Measurements from ENCODE around the gene PTGIR.

Gene PTGIR, protein sequence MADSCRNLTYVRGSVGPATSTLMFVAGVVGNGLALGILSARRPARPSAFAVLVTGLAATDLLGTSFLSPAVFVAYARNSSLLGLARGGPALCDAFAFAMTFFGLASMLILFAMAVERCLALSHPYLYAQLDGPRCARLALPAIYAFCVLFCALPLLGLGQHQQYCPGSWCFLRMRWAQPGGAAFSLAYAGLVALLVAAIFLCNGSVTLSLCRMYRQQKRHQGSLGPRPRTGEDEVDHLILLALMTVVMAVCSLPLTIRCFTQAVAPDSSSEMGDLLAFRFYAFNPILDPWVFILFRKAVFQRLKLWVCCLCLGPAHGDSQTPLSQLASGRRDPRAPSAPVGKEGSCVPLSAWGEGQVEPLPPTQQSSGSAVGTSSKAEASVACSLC

DNA sequence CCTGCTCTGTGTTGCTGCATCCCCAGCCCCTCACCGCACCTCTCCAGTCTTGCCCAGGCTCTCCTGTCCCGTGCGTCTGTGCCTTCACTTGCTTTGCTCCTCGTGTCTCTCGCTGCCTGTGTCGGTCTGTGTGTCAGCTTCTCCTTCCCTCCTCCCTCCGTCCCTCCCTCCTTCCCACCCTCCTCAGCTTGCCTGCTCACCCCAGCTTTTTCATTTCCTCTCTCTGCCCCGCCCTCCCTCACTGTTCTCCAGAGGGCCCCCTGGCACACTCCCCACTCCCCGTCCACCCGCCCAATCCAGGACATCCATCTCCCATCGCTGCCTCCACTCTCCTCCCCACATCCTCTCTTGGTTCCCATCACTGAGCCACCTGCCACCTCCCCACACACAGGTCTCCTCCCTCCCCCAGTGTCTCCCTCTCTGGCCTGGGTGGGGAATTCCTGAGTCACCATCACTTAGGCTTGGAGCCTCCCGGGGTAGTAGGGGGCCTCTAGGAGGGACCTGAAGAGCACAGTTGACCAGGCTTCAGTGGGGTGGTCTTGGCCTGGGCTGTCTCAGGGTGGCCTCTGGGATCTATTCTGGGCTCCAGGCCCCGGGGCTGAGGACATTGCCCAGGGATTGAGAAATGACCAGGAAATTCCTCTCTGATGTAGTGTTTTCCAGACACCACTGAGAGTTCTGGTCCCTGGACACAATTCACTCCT, at the start of gene PTGIR:
TSS of gene PTGIR (minus strand) at position 132 of the 704 bp plus-strand sequence. CDS start 864 bp downstream, outside the sequence.
- no peak for DNase-seq

GRCh38 chr19:46670813-46671212, 45.9 kb upstream of the PTGIR start:
- DNase-seq: no peak

GRCh38 chr19:46668662-46669061, 43.8 kb upstream of the PTGIR start:
- no peak for DNase-seq

DNA sequence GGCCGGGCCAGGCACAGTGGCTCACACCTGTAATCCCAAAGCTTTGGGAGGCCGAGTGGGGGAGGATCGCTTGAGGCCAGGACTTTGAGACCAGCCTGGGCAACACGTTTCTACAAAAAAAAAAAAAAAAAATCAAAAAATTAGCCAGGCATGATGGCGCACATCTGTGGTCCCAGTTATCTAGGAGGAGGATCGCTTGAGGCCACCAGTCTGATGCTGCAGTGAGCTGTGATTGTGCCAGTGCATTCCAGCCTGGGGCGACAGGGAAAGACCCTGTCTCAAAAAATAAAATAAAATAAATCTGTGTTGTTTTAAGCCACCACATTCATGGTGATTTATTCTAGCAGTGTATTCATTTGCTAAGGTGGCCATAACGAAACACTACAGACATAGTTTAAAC, 40.2 kb upstream of the PTGIR start:
- no peak for DNase-seq

- DNase-seq: peak; percentile 15 to 94 (median 85)
These were observed 37.1 kb upstream of the PTGIR start for GRCh38 chr19:46661735-46662592.

GRCh38 chr19:46661020-46661731, 36.3 kb upstream of the PTGIR start, which contains the start of gene DACT3:
TSS of gene DACT3 (minus strand) at chr19:46661182. CDS start at chr19:46661064, 118 bp downstream.
- peak; percentile 98 to 100 (median 100) for DNase-seq

GRCh38 chr19:46660551-46661019, 35.7 kb upstream of the PTGIR start:
- DNase-seq: peak in 22 of 56 donors; percentile 21 to 69 (median 50)

DNA sequence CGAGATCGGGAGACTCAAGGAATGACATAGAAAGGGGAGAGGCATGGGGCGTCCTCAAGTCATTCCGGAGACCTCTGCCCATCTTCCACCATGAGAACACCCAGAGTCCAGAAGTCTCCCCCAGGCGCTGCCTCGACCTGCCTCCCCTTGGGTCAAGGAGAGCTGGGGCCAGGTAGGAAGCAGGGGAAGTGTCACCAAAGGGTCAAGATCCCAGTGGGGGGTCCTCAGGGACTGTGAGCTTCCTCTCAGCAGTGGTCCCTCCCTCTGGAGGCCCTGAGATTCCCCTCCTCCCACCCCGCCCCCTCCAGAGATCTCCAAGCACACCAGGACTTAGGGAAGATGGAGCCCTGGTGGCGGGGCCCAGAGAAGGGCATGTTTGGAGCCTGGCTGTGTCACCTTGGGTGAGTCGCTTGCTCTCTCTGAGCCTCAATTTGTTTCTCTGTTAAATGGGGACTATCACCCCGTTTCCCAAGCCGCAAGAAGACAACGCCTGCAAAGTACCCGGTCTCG, 35.2 kb upstream of the PTGIR start:
- peak in 40 of 56 donors; percentile 12 to 61 (median 42) for DNase-seq

GRCh38 chr19:46659151-46660007, 34.5 kb upstream of the PTGIR start:
- DNase-seq: peak in 50 of 56 donors; percentile 6 to 70 (median 44)

DNA sequence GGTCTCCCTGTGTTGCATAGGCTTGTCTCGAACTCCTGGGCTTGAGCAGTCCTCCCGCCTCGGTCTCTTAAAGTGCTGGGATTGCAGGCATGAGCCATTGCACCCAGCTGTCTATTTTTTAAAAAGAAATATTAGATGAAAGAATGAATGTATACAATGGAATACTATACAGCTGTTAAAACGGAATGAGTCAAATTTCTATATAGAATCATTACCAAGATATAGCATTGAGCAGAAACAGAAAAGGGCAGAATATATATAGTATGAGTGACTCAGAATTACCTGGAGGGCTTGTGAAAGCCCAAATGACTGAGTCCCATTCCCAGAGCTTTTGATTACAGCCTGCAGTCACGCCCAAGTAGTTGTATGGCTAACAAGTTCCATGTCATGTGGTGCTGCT, 31.7 kb upstream of the PTGIR start:
- peak in 1 of 56 donors; percentile 8 for DNase-seq

GRCh38 chr19:46654621-46655152, 29.8 kb upstream of the PTGIR start:
- DNase-seq: peak in 54 of 56 donors; percentile 11 to 90 (median 73)

- DNase-seq: no peak
These were observed 25.6 kb upstream of the PTGIR start for GRCh38 chr19:46650445-46650844.

GRCh38 chr19:46648961-46649960, 24.4 kb upstream of the PTGIR start:
- no peak for DNase-seq

- DNase-seq: no peak
These were observed 23.4 kb upstream of the PTGIR start for GRCh38 chr19:46648060-46648960.

DNA sequence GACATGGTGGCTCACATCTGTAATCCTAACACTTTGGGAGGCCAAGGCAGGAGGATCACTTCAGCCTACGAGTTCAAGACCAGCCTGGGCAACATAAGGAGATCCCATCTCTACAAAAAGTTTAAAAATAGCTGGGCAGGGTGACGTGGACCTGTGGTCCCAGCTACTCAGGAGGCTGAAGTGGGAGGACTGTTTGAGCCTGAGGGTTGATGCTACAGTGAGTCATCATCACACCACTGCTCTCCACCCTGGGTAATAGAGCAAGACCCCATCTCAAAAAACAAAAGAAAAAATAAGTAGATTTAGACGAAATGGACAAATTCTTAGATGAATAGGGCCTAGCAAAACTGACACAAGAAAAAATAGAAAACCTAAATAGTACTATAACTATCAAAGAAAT, 21.5 kb upstream of the PTGIR start:
- DNase-seq: no peak

DNA sequence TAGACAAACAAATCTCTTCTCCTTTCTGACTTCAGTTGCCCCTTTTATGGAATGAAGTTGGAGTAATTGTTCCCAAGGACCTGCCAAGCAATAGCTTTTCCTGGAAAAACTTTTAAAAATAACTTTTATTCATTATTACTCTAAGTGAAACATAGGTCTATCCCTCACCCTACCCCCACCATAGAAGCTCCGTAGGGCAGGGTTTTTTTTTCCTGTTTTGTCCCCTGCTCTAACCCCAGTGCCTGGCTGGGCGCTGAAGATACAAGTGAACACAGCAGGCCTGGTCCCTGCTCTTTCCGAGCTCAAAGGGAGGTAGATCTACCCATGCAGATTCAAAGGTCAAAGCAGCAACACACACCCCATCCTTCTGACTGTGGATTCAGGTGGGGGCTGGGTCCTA, 19.8 kb upstream of the PTGIR start:
- no peak for DNase-seq

- no peak for DNase-seq
These were observed 15.8 kb upstream of the PTGIR start for GRCh38 chr19:46640656-46641055.
